Stomach (tissue), 9 donors: ENCODE results near the gene MRPS35. TPM values are rescaled to one million over a fixed set of nuclear protein-coding genes. Genes with fewer than 3 reads are reported as not detected.
A peak's percentile ranks its signal among the peaks of the same experiment; 100 is the strongest.

Experiments used
- DNase-seq, 2 donors: peaks; one replicate each; pipeline versions ENCODE4 v3.0.0 to v3.0.0-alpha.2; 2013 to 2019
- H3K27ac ChIP-seq, 5 donors: fragments of 200-600 bp in 4 of 5; sonication (generic) in 4 of 5; one replicate each; pipeline ENCODE4 v1.5.1; 2013 to 2019; ENCODE audit warnings: mild to moderate bottlenecking in 1 of 5, moderate library complexity in 1 of 5
- H3K27me3 ChIP-seq, 3 donors: fragments of 200-600 bp; sonication (generic); one replicate each; pipeline ENCODE4 v1.5.1; 2017 to 2019; ENCODE audit warnings: mixed run types in 1 of 3
- H3K36me3 ChIP-seq, 4 donors: fragments of 200-600 bp; sonication (generic); 1 replicate in 3 of 4; 2 replicates in 1 of 4; pipeline ENCODE4 v1.5.1; 2016 to 2019
- H3K4me1 ChIP-seq, 4 donors: fragments of 200-600 bp; sonication (generic); one replicate each; pipeline ENCODE4 v1.5.1; 2016 to 2019
- H3K4me3 ChIP-seq, 4 donors: fragments of 200-600 bp; sonication (generic) in 3 of 4; one replicate each; pipeline ENCODE4 v1.5.1; 2016 to 2019; ENCODE audit warnings: mild to moderate bottlenecking in 1 of 4
- H3K9me3 ChIP-seq, 4 donors: fragments of 200-600 bp; sonication (generic); one replicate each; pipeline ENCODE4 v1.5.1; 2016 to 2019
- CTCF ChIP-seq, 7 experiments: fragments of 450-650 bp in 4 of 7; fragments of 200-600 bp in 3 of 7; sonication (generic) in 3 of 7; IDR thresholded peaks; one replicate each; pipeline ENCODE4 v1.5.1; 2016 to 2019; ENCODE audit warnings: antibody characterized with exemption in 7 of 7, control low read depth in 2 of 7, mild to moderate bottlenecking in 1 of 7
- EP300 ChIP-seq: sonication (generic); formaldehyde crosslinking; IDR thresholded peaks from one replicate; pipeline ENCODE4 v1.6.1; 2017; ENCODE audit warnings: antibody characterized with exemption
- POLR2A ChIP-seq, 4 donors: fragments of 450-650 bp; IDR thresholded peaks; one replicate each; pipeline ENCODE4 v1.6.1; 2016; ENCODE audit warnings: antibody characterized with exemption in 4 of 4, control low read depth in 2 of 4, mild to moderate bottlenecking in 1 of 4, moderate library complexity in 1 of 4
- POLR2AphosphoS5 ChIP-seq, 3 donors: sonication (generic); formaldehyde crosslinking; IDR thresholded peaks; one replicate each; pipeline ENCODE4 v1.6.1; 2016; ENCODE audit warnings: antibody characterized with exemption in 3 of 3
- WGBS, 5 donors: extraction: QIAGEN DNeasy Blood & Tissue Kit in 3 of 5; methylation state at CpG; one replicate each; pipeline versions ENCODE4 v1.1.5 to v1.1.7; 2013 to 2018; 5-methylcytosine and 5-hydroxymethylcytosine counted together
- intact Hi-C: fragments of 100-400 bp; cut with DNase I; formaldehyde crosslinking; loops from one replicate; pipeline ENCODE4 v1.15.1; 2023; ENCODE audit warnings: low total_unique reads
- polyA plus RNA-seq, 3 donors: library from polyadenylated mRNA; stranded (reverse); fragments of 200-250 nt; gene quantifications; one replicate each; pipeline ENCODE4 v1.2.3, GENCODE V29; 2013
- total RNA-seq, 5 donors: library from RNA; depleted of rRNA; stranded (reverse); fragments of >200 nt; gene quantifications; one replicate each; pipeline versions ENCODE4 v1.1.0 to v1.2.3, GENCODE V29; 2014 to 2016
- donor health status: healthy with polysubstance abuse.
- donor health status: Bipolar disorder and iron deficiency.
- donor health status: healthy.

The MRPS35 gene
- total and polyA plus RNA-seq, 8 donors, result 9.8 to 71.6 (median 35.9) TPM

- intact Hi-C loops, result no loop called here
- peaks cover 19 to 45% (median 35%) of the 10 kb centered on the region in 4 donors for H3K36me3 ChIP-seq
- H3K4me3 ChIP-seq, result no peak overlapping the region
- DNase-seq, result no peak
- TF ChIP-seq POLR2AphosphoS5 (IDR thresholded peaks at IDR 0.05) (no peak), CTCF (IDR thresholded peaks at IDR 0.05) (no peak), EP300 (no peak)
- H3K4me1 ChIP-seq, result peaks cover 3 to 49% (median 23%) of the 10 kb centered on the region in 4 donors
- no peaks in the 10 kb centered on the region for H3K9me3 ChIP-seq
- 91 to 100% (median 97%) methylated on average over 2 of the region's 2 CpGs for WGBS, 5 donors
- no peaks in the 10 kb centered on the region for H3K27me3 ChIP-seq
- H3K27ac ChIP-seq, result no peak overlapping the region
Measured at GRCh38 chr12:27790179-27790578, 79.5 kb downstream of the MRPS35 start.

- no peak for TF ChIP-seq EP300
- TF ChIP-seq POLR2AphosphoS5 (IDR thresholded peaks at IDR 0.05), result no peak
- no peak for TF ChIP-seq CTCF (IDR thresholded peaks at IDR 0.05)
- no peak for TF ChIP-seq POLR2A (IDR thresholded peaks at IDR 0.05)
- no peaks in the 10 kb centered on the region for H3K9me3 ChIP-seq
- peaks cover 0 to 8% (median 4%) of the 10 kb centered on the region in 4 donors for H3K4me1 ChIP-seq
- no peak for DNase-seq
- peak overlapping the region in 1 of 5 donors; percentile 4 for H3K27ac ChIP-seq
- peaks cover 31 to 86% (median 76%) of the 10 kb centered on the region in 4 donors for H3K36me3 ChIP-seq
- no peaks in the 10 kb centered on the region for H3K27me3 ChIP-seq
- intact Hi-C loops, result no loop called here
- WGBS, 5 donors, result 71 to 82% (median 77%) methylated on average over 6 of the region's 6 CpGs
- no peak overlapping the region for H3K4me3 ChIP-seq
Measured at GRCh38 chr12:27794818-27795584, 84.4 kb downstream of the MRPS35 start.

- WGBS, 5 donors, result 73 to 86% (median 79%) methylated on average over 7 of the region's 7 CpGs
- H3K27ac ChIP-seq, result peak overlapping the region in 1 of 5 donors; percentile 4
- no peak for DNase-seq
- TF ChIP-seq CTCF (IDR thresholded peaks at IDR 0.05) (no peak), POLR2AphosphoS5 (IDR thresholded peaks at IDR 0.05) (no peak), EP300 (no peak), POLR2A (IDR thresholded peaks at IDR 0.05) (no peak)
- H3K4me3 ChIP-seq, result no peak overlapping the region
- intact Hi-C loops, result no loop called here
- peaks cover 0 to 15% (median 5%) of the 10 kb centered on the region in 4 donors for H3K4me1 ChIP-seq
- peaks cover 31 to 87% (median 76%) of the 10 kb centered on the region in 4 donors for H3K36me3 ChIP-seq
- H3K27me3 ChIP-seq, result no peaks in the 10 kb centered on the region
- H3K9me3 ChIP-seq, result no peaks in the 10 kb centered on the region
Measured at GRCh38 chr12:27796128-27796527, 85.5 kb downstream of the MRPS35 start.

- TF ChIP-seq CTCF (IDR thresholded peaks at IDR 0.05), result no peak
- TF ChIP-seq POLR2AphosphoS5 (IDR thresholded peaks at IDR 0.05), result no peak
- TF ChIP-seq EP300, result no peak
- no peak for TF ChIP-seq POLR2A (IDR thresholded peaks at IDR 0.05)
- Histone ChIP-seq H3K27ac (no peak overlapping the region), H3K4me3 (no peak overlapping the region), H3K36me3 (peaks cover 24 to 81% (median 65%) of the 10 kb centered on the region in 4 donors), H3K27me3 (no peaks in the 10 kb centered on the region), H3K9me3 (no peaks in the 10 kb centered on the region), H3K4me1 (peaks cover 0 to 15% (median 5%) of the 10 kb centered on the region in 4 donors)
- intact Hi-C loops, result no loop called here
- WGBS, 5 donors, result 95 to 98% (median 96%) methylated on average over 24 of the region's 24 CpGs
- DNase-seq, result no peak
Measured at GRCh38 chr12:27797301-27798025, 86.8 kb downstream of the MRPS35 start.
